GM06990 (cell line): ENCODE measurements around the gene PARD6G.
A peak's percentile ranks its signal among the peaks of the same experiment; 100 is the strongest.
"Not testable (repeated sequence)": the region's sequence is repeated elsewhere in the genome, so short reads cannot be mapped to it uniquely, and the experiment has no call there.

Source experiments
- DNase-seq: peaks from one replicate; pipeline ENCODE4 v3.0.0-alpha.2; 2011; ENCODE audit not compliant: insufficient read length; ENCODE audit errors: extremely low read depth
- H3K27me3 ChIP-seq: replicated peaks from 2 replicates; pipeline ENCODE4 v1.6.0; 2011; ENCODE audit warnings: low read length; ENCODE audit not compliant: control insufficient read depth, insufficient read depth
- H3K36me3 ChIP-seq: 2 replicates; pipeline ENCODE4 v1.5.1; 2011; ENCODE audit warnings: low read length; ENCODE audit not compliant: control insufficient read depth, insufficient read depth
- H3K4me3 ChIP-seq: replicated peaks from 2 replicates; pipeline ENCODE4 v1.5.1; 2011; ENCODE audit warnings: low read depth, mild to moderate bottlenecking, control low read depth, low read length
- CTCF ChIP-seq: IDR thresholded peaks from 2 replicates; pipeline ENCODE4 v1.5.1; 2011; ENCODE audit warnings: low read length, control low read depth, mild to moderate bottlenecking, inconsistent platforms; ENCODE audit not compliant: insufficient read depth, poor library complexity, severe bottlenecking

PARD6G gene

GRCh38 chr18:80247393-80247841 is at the start of gene PARD6G:
Gene PARD6G (minus strand): TSS chr18:80247514. CDS start chr18:80247348, 166 bp downstream.
- DNase-seq: peak; percentile 42
- peaks cover 3% of the 10 kb centered on the region; the same call in 1 of the 2 replicates for H3K27me3 ChIP-seq
- TF ChIP-seq CTCF: no peak
- peak within 1 kb of the TSS; percentile 49 for H3K4me3 ChIP-seq
- H3K36me3 ChIP-seq: no peaks in the 10 kb centered on the region

DNA sequence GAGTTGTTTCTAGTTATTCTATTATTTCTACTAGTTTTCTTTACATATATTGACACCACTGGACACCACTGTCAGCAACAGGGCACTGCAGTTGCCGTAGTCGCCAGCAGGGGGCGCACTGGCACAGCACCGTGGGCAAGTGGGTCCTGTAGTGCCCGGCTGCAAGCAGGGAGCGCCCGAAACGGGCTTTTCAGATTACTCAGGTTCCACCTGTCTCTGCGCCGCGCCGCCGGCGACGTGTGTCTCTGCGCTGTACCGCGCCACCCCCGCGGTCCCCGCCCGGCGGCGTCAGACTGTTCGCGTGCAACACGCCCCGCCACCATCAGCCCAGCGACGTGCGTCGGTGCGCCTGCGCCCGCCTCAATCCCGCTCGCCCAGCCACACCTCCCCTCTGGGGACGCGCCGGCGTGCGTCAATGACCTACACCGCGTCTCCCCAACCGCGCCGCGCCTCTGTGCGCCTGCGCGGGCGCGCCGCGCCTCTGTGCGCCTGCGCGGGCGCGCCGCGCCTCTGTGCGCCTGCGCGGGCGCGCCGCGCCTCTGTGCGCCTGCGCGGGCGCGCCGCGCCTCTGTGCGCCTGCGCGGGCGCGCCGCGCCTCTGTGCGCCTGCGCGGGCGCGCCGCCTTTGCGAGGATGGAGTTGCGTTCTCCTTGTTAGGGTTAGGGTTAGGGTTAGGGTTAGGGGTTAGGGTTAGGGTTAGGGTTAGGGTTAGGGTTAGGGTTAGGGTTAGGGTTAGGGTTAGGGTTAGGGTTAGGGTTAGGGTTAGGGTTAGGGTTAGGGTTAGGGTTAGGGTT is 15.1 kb upstream of the PARD6G start:
- peak; percentile 56 for TF ChIP-seq CTCF
- DNase-seq: peak; percentile 34

GRCh38 chr18:80259610-80260009 is 12.3 kb upstream of the PARD6G start:
- Histone ChIP-seq H3K27me3 (no peaks in the 10 kb centered on the region), H3K36me3 (no peaks in the 10 kb centered on the region), H3K4me3 (no peak overlapping the region)
- no peak for DNase-seq
- no peak for TF ChIP-seq CTCF

More for the DNA sequence above, 15.1 kb upstream of the PARD6G start:
- not testable (repeated sequence) for H3K27me3 ChIP-seq, H3K4me3 ChIP-seq, H3K36me3 ChIP-seq

DNA sequence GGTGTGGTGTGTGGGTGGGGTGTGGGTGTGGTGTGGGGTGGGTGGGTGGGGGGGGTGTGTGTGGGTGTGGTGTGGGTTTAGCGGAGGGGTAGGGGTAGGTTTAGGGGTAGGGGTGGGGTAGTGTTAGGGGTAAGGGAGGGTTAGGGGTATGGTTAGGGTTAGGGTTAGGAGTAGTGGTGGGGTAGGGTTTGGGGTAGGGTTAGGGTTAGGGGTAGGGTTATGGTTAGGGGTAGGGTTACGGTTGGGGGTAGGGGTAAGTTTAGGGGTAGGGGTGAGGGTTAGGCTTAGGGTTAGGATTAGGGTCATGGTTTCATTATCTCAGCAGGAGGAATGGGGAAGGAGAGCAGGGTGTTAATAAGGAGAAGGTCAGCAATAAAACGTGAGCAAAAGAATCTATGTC is 11.3 kb upstream of the PARD6G start:
- Histone ChIP-seq H3K36me3 (no peaks in the 10 kb centered on the region), H3K27me3 (no peaks in the 10 kb centered on the region; the same call in 1 of the 2 replicates), H3K4me3 (no peak overlapping the region)
- no peak for TF ChIP-seq CTCF
- no peak for DNase-seq

DNA sequence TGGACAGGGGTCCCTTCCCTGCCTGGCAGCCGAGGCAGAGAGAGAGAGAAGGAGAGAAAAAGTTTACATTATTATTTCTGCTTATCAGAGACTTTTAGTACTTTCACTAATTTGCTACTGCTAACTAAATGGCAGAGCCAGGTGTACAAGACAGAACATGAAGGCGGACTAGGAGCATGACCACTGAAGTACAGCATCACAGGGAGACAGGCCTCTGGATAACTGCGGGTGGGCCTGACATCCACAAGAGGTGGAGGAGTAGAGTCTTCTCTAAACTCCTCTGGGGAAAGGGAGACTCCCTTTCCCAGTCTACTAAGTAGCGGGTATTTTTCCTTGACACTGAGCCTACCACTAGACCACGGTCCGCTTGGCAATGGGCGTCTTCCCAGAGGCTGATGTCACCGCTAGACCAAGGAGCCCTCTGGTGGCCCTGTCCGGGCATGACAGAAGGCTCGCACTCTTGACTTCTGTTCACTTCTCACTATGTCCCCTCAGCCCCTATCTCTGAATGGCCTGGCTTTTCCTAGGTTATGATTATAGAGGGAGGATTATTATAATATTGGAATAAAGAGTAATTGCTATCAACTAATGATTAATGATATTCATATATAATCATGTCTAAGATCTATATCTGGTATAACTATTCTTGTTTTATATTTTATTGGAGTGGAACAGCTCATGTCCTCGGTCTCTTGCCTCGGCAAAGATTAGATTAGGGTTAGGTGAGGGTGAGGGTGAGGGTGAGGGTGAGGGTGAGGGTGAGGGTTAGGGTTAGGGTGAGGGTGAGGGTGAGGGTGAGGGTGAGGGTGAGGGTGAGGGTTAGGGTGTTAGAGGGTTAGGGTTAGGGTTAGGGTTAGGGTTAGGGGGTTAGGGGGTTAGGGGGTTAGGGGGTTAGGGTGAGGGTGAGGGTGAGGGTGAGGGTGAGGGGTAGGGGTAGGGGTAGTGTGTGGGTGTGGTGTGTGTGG is 10.5 kb upstream of the PARD6G start:
- peak; percentile 87 for TF ChIP-seq CTCF
- peak; percentile 38 for DNase-seq
- not testable (repeated sequence) for H3K27me3 ChIP-seq, H3K36me3 ChIP-seq, H3K4me3 ChIP-seq
